GM18526 (cell line): ENCODE data around the gene SEPTIN8.

Experiments
- POLR2A ChIP-seq: IDR thresholded peaks from 3 replicates; pipeline ENCODE4 v1.6.1; 2011; ENCODE audit not compliant: insufficient read length; ENCODE audit errors: extremely low read depth

Gene SEPTIN8

DNA sequence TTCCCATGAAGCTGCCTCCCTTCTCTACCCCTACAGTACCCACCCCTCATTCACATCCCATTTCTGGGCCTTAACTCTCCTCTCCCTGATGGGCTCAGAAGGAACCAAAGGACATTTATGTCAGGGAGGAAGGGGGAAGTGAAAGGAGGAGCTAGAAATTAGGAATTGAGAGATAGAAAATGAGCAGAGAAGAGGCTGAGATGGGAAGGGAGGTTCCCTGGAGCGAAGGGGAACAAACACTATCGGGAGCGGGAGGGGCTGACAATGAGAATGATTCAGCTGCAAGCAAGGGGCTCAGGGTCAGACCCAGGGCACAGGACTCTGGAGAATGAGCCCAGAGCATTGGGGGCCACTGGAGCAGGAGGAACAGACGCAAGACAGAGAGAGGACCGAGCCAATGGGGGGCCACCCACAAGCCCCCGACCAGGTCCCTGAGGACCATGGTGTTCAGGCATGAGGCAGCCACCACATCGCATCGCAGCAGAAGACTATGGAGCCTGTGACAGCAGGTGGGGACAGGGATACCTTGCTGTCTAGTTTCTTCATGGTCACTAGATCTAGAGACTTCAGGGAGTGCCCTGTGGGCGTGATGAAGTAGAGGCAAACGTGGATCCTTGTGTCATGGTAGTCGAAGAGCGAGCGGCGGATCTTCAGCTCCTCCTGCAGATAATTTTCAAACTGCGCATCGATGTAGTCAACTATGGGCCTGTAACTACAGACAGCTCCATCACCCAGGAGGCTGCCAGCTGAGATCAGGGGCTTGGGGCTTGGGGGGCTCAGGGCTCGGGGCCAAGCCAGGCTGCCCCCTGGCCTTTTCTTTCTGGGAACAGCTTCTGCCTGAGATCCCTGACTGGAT lies 13.6 kb downstream of the SEPTIN8 start:
- no peak for TF ChIP-seq POLR2A

DNA sequence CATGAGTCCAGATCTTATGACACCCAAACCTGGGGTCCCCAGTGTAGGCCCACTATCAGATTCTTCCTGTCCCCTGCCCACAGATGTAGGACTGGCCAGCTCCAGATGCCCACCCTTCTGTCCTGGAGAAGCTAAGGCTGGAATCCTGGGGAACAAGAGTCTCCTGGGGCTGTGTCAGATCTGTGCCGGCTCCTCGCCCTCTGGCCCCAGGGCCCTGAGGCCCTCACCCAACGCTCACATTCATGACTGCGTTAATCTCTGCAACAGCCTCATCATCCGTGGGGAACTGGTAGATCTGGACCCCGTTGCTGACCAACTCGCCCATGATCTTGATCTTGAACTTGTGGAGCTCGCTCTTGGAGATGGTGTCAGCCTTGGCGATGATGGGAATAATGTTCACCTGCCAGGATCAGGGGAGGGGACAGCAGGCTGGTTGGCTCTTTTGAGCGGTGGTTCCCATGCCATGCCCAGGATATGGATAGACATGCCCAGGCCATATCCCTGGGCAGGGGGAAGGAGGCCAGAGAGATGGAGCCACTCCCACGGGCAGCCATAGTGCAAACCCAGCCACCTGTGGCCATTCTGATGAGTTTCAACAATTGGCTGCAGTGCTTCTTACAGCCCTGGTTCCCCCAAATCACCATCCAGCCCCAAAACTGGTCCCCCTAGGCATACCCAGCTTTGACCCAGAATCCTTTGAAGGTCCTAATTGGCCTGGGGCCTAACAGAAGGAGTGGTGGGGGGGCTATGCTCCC lies 14.6 kb downstream of the SEPTIN8 start:
- TF ChIP-seq POLR2A = no peak

DNA sequence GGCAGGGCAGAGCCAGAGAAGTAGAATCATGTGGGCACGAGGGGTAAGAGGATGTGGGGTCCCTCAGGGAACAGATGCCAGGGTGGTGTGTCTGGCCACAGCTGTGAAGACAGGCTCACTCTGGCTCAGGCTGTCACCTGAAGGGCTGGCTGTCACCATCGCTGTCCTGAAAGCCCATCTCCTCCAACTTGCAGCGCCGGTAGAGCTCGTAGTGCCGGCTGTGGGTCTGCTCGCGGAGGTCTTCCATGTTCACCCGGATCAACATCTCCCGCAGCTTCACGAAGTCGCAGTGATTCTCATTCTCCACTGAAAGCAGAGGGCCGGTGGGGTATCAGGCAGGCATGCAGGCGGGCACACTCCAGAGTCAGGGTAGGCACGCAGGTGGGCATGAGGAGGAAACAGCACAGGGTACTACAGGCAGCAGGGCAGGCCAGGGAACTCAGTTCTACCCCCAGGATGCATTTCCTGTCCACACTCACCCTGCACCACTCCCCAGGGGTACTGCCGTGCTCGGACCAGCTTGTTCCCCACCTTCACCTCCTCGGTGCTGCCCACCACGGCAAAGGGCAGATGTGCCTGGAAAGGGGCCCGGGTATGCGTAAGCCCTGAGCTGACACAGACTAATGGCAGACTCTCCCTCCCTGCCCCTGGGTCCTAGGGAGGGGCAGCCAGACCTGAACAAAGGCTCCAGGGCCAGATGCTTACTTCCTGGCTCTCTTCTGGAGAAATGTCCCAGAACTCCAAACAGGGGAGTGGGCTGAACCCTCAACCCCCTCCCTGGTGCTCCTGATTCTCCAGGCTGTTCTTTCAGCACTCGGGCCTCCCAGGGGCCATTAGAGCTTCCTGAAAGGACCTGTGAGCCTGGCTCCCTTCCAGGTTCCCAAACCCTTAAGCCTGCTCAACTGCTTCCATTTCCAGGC lies 15.5 kb downstream of the SEPTIN8 start:
- no peak for TF ChIP-seq POLR2A

DNA sequence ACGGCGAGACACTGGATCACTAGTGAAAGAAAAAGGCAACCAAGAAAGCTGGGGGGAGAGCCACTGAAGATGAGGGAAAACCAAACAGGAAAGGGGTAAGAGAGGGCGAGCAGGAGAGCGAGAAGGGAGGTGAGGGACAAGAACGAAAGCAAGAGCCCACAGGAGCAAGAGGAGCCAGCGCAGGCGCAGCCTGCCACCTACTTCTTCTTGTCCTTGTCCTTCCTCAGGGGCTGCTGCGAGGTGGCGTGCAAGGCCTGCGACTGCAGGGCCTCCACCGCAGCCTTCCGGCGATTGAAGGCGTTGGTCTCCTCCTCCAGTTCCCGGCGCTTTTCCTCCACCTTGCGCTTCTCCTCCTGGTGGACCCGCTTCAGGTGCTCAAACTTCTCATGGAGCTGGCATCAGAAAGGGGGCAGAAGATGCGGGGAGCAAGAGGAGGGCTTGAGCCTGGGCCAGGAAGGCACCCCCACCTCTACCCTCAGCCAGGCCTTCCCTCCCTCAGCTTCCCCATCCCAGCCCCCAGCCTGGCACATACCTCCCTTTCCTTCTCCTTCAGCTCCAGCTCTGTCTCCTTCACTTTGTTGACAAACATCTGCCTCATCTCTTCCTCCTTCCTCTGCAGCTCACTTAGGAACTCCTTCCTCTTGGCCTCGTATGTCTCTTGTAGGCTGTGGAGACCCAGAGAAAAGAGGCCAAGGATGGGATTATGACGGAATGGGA lies 16.3 kb downstream of the SEPTIN8 start:
- TF ChIP-seq POLR2A = no peak

DNA sequence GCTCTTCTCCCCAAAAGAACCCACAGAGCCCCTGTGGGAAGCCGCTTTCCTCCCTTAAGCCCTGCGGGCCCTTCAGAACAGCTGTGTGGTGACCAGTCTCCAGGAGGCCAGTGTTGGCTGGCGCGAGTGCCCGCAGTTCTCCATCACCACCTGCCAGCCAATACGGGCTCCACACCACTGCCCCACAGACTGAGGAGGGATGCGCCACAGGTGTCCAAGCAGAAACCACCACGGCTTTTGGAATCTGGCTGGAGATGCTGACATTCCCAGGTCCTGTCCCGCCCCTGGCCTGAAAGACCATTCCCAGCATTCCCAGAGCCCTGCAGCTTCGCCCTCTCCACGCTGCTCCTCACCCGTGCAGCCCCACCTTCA lies 17.0 kb downstream of the SEPTIN8 start:
- TF ChIP-seq POLR2A = no peak

DNA sequence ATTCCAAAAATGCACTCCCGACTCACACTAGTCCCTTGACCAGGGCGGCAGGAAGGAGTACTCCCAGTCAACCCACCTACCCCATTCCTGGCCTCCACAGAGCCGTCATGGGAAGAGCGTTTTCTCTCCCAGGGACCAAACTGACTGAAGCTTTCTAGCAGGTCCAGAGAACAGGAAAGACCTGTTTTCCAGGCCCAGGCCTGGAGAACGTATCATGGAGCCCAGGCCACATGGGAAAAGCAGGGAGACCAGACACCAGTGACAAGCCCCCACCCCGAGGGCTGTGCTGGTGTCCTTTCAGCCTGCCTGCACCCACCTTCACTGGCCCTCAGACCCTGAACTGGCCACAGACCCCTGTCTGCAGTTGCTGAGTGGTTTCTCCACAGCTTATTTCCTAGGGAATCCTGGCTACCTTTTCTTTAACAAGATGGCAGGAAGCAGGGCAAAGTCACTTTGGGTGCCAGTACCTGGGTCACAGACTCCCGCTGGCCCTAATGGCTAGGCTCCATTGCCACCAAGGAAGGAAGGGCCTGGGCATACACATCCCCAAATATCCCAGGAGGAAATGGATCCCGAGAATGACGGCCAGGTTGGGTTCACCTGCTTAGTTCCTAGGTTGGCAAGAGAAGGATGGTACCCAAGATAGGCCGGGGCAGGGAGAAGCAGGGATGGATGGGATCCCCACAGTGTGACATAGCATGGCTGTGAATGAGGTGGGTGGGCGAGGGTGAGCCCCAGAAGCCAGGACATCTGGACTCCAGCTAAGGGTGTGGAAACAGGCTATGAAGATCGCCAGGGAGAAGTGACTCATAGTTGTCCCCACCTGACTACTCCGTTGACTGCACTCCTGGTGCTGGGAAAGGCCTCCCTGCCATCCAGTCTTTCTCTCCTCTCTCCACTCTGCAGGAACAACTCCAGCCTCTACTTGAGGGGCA lies 17.7 kb downstream of the SEPTIN8 start:
- TF ChIP-seq POLR2A = no peak

DNA sequence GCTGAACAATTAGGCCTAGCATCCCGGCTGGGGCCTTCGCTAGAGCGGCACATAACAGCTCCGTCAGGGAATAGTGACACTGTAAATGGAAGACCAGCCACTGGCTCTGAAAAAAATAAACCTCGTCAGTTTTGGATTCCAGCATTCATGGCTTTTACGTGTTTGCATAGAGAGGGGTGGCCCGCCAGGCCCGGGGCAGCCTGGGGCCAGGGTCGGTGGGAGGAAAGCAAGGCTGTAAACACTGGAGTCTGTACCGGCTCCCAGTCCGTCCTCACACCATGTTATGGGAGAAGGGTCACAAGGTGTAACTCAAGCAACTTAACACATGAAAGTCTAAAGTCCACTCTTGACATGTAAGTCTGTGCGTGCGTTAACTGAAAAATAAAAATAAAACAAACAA lies 18.6 kb downstream of the SEPTIN8 start:
- no peak for TF ChIP-seq POLR2A

GRCh38 chr5:132756542-132756941 lies 20.5 kb downstream of the SEPTIN8 start:
- TF ChIP-seq POLR2A = no peak

DNA sequence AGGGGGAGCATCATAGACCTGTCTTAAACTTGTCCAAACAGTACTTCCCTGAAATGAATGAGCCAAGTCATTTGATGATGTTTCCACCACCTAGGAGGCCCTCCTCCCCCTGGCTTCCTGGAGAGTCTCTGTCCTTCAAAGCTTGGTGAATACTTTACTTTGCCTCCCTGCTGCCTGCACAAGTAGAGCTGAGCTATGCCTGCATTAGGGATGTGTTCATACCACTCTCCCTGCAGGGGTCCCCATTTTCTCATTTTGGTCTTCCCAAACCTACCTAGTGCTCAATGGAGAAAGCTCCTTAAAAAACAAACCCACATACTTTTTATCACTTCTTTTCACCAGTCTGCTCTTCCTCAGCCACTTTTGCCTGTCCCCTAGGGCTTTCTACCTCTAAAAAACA lies 22.1 kb downstream of the SEPTIN8 start:
- TF ChIP-seq POLR2A = no peak

- no peak for TF ChIP-seq POLR2A
Observed at GRCh38 chr5:132754111-132754510, 22.9 kb downstream of the SEPTIN8 start.

GRCh38 chr5:132753135-132753987 lies 23.7 kb downstream of the SEPTIN8 start:
- no peak for TF ChIP-seq POLR2A

GRCh38 chr5:132752581-132753125 lies 24.4 kb downstream of the SEPTIN8 start:
- TF ChIP-seq POLR2A = no peak

DNA sequence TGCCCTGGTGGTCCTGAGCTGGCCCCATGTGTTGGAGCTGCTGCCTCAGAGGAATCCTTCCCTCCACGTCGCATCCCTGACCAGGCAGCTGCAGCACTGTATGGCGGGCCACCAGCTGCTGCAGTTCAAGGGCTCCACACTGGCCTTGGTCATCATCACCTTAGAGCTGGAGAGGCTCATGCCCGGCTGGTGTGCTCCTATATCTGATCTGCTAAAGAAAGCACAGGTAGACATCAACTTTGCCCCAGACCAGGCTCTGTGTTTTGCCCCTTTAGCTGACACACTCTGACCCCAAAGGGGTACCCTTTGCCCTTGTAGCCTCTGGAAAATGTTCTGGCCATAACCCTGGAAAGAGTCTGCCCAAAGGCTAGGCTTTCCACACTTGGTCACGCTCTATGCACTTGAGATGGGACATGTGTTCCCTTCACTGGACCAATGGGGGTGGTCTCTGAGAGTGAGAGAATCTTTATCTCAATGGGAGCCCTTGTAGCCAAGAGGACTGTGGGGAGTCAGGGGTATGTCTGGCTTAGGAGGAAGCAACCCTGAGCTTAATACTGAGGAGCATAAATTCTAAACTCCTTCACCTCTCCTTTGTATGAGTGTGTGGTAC lies 25.0 kb downstream of the SEPTIN8 start:
- peak; percentile 9 for TF ChIP-seq POLR2A
